Spleen (tissue), 7 donors: ENCODE measurements around the gene ARHGAP19.

ENCODE experiments used
- POLR2A ChIP-seq, 3 donors: fragments of 450-650 bp; IDR thresholded peaks; one replicate each; pipeline ENCODE4 v1.5.1; 2017; ENCODE audit warnings: antibody characterized with exemption in 3 of 3, mild to moderate bottlenecking in 1 of 3
- TF ChIP-seq, protein P1 (sequence below), 11 experiments: fragments of 200-600 bp in 7 of 11; fragments of 450-650 bp in 4 of 11; sonication (generic) in 4 of 11; IDR thresholded peaks in 8 of 11; conservative IDR thresholded peaks in 3 of 11; 1 replicate in 7 of 11; 2 replicates in 4 of 11; pipeline versions ENCODE4 v1.4.0 to v1.8.0; 2016 to 2021; ENCODE audit warnings: antibody characterized with exemption in 11 of 11, inconsistent platforms in 4 of 11, mild to moderate bottlenecking in 1 of 11
- donor health status: DM: no; HTN: no; CAD: no; lungs with moderate emphysema.
- donor health status: DM: no; HTN: no; CAD: no.
- donor health status: DM: no; HTN: no; CAD: no.

- TF ChIP-seq, protein P1, sequence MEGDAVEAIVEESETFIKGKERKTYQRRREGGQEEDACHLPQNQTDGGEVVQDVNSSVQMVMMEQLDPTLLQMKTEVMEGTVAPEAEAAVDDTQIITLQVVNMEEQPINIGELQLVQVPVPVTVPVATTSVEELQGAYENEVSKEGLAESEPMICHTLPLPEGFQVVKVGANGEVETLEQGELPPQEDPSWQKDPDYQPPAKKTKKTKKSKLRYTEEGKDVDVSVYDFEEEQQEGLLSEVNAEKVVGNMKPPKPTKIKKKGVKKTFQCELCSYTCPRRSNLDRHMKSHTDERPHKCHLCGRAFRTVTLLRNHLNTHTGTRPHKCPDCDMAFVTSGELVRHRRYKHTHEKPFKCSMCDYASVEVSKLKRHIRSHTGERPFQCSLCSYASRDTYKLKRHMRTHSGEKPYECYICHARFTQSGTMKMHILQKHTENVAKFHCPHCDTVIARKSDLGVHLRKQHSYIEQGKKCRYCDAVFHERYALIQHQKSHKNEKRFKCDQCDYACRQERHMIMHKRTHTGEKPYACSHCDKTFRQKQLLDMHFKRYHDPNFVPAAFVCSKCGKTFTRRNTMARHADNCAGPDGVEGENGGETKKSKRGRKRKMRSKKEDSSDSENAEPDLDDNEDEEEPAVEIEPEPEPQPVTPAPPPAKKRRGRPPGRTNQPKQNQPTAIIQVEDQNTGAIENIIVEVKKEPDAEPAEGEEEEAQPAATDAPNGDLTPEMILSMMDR (IDR thresholded peaks at IDR 0.05 in 8 of 11, conservative IDR thresholded peaks at IDR 0.05 in 3 of 11) = no peak
- no peak for TF ChIP-seq POLR2A (IDR thresholded peaks at IDR 0.05)
These were observed 116.9 kb downstream of the ARHGAP19 start for GRCh38 chr10:97175586-97175985.
